Fibroblast of pulmonary artery (primary cell): Measurements from ENCODE around the gene ZFR2.

Experiments
- DNase-seq: peaks from one replicate; pipeline ENCODE4 v3.0.0-alpha.2; 2010; ENCODE audit warnings: low read depth
- H3K4me3 ChIP-seq: replicated peaks from 2 replicates; pipeline ENCODE4 v1.5.1; 2011; ENCODE audit warnings: low read depth, mild to moderate bottlenecking, control low read depth, low read length, moderate library complexity
- TF ChIP-seq, protein P1 (sequence below): IDR thresholded peaks from 2 replicates; pipeline ENCODE4 v1.5.1; 2011; ENCODE audit warnings: mild to moderate bottlenecking, control low read depth, low read length, inconsistent platforms; ENCODE audit errors: missing control alignments

The ZFR2 gene

DNA sequence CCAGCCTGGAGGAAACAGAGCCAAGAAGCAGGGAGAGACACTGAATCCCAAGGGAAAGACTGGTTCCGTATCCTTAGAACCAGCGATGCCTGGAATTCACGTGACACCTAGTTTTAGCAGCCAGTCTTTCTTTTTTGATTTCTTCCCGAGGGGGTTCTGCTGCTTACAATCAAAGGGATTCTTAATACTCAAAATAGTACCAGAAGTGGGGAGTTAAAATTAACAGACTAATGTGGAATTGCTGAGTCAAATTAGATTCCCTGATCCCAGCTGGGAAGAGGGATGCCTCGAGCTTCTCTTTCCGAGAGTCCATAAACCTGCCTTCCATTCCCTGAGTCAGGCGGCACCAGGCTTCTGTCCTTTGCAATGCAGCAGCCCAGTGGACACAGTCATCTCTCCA is 77.9 kb downstream of the ZFR2 start:
- TF ChIP-seq, protein P1, sequence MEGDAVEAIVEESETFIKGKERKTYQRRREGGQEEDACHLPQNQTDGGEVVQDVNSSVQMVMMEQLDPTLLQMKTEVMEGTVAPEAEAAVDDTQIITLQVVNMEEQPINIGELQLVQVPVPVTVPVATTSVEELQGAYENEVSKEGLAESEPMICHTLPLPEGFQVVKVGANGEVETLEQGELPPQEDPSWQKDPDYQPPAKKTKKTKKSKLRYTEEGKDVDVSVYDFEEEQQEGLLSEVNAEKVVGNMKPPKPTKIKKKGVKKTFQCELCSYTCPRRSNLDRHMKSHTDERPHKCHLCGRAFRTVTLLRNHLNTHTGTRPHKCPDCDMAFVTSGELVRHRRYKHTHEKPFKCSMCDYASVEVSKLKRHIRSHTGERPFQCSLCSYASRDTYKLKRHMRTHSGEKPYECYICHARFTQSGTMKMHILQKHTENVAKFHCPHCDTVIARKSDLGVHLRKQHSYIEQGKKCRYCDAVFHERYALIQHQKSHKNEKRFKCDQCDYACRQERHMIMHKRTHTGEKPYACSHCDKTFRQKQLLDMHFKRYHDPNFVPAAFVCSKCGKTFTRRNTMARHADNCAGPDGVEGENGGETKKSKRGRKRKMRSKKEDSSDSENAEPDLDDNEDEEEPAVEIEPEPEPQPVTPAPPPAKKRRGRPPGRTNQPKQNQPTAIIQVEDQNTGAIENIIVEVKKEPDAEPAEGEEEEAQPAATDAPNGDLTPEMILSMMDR: no peak
- H3K4me3 ChIP-seq: no peak overlapping the region
- DNase-seq: no peak

GRCh38 chr19:3790209-3790734 is 78.6 kb downstream of the ZFR2 start:
- no peak overlapping the region for H3K4me3 ChIP-seq
- DNase-seq: no peak
- TF ChIP-seq, protein P1: no peak

DNA sequence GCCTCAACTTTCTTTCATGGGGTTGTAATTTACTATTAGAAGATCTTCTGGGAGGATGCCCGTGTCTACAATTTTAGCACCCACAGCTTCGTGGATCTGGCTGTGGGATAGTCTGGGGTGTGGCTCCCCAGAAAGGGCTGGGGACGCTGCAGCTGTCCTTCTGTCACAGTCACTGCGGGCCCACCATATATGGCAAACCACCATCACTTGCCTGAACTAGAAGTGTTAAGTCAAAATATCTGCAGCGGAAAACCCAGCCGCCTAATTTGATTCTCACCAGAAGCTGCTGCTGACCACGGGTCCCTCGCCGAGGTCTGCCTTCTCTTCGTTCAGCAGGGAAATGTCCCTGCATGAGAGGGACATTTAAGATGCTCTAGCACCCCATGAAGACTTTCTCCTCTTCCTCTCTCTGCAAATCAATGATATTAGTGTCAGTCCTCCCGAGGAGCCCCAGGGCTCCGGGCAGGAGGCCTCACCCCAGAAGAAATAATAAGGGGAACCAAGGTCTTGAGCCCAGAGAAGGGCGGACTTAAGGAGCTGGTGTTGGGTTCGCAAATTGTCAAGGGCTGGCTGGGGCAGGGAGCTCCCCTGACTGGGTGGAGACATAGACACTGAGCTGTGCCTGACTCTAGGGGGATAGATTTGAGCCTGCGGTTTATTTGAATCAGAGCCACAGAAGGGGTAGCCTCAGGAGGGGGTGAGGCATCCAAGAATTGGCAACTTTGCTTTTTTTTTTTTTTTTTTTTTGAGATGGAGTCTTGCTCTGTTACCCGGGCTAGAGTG is 79.7 kb downstream of the ZFR2 start:
- DNase-seq: no peak
- no peak overlapping the region for H3K4me3 ChIP-seq
- TF ChIP-seq, protein P1: no peak

- TF ChIP-seq, protein P1: no peak
- no peak for DNase-seq
- no peak within 1 kb of the TSS for H3K4me3 ChIP-seq
These were observed 82.7 kb downstream of the ZFR2 start, which contains the start of gene MATK for GRCh38 chr19:3785938-3786824. Gene MATK, minus strand, starts transcription at chr19:3786381. Its CDS starts 1,246 bp downstream, at chr19:3785135.

DNA sequence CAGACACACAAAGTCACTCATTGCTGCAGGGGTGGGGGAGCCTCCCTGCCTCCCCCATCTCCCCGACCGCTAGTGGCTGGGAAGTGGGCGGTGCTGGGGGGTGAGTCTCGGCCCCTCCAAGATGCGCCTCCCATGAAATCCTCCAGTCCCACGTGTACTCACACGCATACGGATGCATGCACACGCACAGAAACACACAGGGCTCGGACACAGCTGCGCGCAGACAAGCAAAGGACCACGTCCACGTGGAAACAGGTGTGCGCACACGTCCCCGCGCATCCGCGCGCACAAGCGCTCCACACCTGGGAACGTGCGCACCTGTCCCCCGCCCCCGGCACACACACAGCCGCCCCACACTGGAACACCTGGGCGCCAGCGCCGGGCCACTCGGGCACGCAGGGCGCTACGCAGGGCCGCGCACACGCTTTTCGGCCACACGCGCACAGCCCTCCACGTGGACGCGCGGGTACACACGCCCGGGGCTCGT is 83.3 kb downstream of the ZFR2 start:
- TF ChIP-seq, protein P1: no peak
- no peak overlapping the region for H3K4me3 ChIP-seq
- DNase-seq: no peak

GRCh38 chr19:3784607-3785450 is 84.0 kb downstream of the ZFR2 start:
- no peak for DNase-seq
- H3K4me3 ChIP-seq: no peak overlapping the region
- TF ChIP-seq, protein P1: no peak
